OCI-LY1 (cell line): ENCODE results near the gene ASGR1.

ENCODE experiments used
- EZH2 ChIP-seq: fragments of 200-600 bp; sonication (generic), shearing (Covaris generic); IDR thresholded peaks from 2 replicates; pipeline ENCODE4 v1.8.0; 2017; ENCODE audit warnings: borderline replicate concordance, mixed run types, mild to moderate bottlenecking, antibody characterized with exemption, low read length, moderate library complexity, mixed read lengths
- TF ChIP-seq, protein P1 (sequence below): fragments of 200-600 bp; sonication (generic), shearing (Covaris generic); IDR thresholded peaks from 2 replicates; pipeline ENCODE4 v1.5.1; 2017; ENCODE audit warnings: mild to moderate bottlenecking, antibody characterized with exemption, low read length, moderate library complexity, mixed read lengths

DNA sequence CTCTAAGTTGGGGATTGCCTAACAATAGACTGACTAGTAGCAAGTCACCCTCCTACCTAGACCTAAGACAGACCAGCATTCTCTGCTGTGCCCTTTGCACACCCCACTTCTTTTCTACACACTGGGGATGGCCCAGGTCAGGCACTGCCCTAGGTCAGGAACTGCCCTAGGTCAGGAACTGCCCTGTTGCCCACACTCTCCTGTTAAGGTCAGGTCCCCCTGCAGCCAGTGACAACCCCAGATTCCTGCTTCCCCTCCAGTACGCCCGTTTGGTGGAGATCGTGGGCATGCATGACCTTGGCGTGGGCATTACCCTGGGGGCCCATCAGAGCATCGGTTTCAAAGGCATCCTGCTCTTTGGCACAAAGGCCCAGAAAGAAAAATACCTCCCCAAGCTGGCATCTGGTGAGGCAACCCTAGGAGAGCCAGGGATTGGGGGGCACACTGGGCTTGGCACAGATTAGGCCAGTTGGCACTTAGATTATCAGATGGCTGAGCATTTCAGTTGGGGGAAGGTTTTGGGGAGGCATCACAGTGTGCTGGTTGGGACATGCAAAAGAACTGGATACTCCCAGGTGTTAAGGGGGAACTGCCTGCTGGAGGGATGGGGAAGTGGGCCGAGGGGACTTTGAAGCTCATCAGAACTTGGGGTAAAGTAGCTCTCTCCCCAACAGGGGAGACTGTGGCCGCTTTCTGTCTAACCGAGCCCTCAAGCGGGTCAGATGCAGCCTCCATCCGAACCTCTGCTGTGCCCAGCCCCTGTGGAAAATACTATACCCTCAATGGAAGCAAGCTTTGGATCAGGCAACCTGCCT lies 42.3 kb upstream of the ASGR1 start:
- TF ChIP-seq, protein P1, sequence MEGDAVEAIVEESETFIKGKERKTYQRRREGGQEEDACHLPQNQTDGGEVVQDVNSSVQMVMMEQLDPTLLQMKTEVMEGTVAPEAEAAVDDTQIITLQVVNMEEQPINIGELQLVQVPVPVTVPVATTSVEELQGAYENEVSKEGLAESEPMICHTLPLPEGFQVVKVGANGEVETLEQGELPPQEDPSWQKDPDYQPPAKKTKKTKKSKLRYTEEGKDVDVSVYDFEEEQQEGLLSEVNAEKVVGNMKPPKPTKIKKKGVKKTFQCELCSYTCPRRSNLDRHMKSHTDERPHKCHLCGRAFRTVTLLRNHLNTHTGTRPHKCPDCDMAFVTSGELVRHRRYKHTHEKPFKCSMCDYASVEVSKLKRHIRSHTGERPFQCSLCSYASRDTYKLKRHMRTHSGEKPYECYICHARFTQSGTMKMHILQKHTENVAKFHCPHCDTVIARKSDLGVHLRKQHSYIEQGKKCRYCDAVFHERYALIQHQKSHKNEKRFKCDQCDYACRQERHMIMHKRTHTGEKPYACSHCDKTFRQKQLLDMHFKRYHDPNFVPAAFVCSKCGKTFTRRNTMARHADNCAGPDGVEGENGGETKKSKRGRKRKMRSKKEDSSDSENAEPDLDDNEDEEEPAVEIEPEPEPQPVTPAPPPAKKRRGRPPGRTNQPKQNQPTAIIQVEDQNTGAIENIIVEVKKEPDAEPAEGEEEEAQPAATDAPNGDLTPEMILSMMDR: no peak
- TF ChIP-seq EZH2: no peak
